HFF-Myc (cell line): Measurements from ENCODE around the gene FBL.

Source experiments
- DNase-seq: peaks from one replicate; pipeline ENCODE4 v3.0.0-alpha.2; 2011; ENCODE audit warnings: low read depth; ENCODE audit errors: extremely low read depth
- H3K4me3 ChIP-seq: replicated peaks from 2 replicates; pipeline ENCODE4 v1.5.1; 2011; ENCODE audit warnings: low read depth, mild to moderate bottlenecking, control low read depth, low read length
- TF ChIP-seq, protein P1 (sequence below): IDR thresholded peaks from 2 replicates; pipeline ENCODE4 v1.5.1; 2012; ENCODE audit warnings: mild to moderate bottlenecking, low read depth, low read length, control low read depth; ENCODE audit errors: missing control alignments

The FBL gene

DNA sequence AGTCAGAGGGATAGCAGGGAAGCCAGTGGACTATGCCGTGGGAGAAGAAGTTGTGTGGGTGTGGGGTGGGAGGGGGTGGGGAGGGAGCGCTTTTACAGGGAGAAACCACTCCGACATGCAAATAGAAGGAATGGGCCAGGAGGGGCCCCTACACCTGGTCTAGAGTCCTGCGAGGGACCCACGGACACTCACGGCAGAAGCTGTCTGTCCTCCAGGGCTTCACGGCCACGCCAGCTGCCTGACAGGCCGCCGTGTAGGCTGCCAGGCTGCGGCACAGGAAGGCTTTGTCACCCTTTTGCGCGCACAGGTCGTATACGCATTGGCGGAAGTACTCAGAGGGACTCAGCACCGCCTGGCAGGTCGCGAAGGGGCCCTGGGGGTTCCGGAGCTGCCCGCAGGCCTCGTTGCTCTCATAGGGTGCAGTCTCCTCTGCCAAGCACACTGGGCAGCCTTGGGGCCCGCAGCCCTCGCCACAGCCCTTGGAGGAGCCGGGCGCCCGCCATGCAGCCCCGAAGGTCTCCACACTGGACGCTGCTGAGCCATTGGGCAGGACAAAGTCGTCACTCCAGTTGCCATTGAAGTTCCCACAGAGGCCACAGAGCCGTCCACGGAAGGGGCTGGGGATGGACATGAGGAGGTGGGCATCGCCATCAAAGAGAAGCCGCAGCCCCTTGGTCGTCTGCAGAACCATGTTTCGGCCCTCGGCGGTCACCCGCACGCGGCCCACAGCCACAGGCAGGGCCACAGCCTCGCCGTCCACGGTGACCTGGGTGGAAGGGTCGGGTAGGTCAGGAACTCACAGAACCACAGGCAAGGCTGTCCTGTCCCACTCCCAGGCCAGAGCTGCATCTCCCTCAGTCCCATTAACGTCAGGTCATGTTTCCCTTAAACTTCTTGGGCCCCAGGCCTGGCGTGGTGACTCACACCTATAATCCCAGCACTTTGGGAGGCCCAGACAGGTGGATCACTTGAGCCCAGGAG, 26.0 kb upstream of the FBL start:
- TF ChIP-seq, protein P1, sequence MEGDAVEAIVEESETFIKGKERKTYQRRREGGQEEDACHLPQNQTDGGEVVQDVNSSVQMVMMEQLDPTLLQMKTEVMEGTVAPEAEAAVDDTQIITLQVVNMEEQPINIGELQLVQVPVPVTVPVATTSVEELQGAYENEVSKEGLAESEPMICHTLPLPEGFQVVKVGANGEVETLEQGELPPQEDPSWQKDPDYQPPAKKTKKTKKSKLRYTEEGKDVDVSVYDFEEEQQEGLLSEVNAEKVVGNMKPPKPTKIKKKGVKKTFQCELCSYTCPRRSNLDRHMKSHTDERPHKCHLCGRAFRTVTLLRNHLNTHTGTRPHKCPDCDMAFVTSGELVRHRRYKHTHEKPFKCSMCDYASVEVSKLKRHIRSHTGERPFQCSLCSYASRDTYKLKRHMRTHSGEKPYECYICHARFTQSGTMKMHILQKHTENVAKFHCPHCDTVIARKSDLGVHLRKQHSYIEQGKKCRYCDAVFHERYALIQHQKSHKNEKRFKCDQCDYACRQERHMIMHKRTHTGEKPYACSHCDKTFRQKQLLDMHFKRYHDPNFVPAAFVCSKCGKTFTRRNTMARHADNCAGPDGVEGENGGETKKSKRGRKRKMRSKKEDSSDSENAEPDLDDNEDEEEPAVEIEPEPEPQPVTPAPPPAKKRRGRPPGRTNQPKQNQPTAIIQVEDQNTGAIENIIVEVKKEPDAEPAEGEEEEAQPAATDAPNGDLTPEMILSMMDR: no peak
- H3K4me3 ChIP-seq: no peak overlapping the region
- DNase-seq: no peak

DNA sequence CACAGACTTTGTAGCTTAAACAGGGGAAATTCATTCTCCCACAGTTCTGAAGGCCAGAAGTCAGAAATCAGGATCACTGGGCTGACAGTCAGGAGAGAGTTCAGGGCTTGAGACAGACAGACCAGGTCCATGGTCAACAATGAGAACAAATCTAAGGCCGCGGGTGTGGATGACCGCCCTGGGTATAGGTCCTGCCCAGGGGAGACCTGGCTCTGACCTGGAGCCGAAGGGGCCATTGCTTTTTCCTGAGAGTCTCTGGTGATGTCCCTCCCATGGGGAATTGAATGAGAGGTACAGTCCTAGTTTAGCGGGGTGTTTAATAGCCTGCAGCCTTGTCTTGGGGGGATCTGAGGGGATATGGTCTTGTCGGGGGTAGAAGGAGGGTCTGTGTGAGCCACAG, 25.2 kb upstream of the FBL start:
- TF ChIP-seq, protein P1: no peak
- DNase-seq: no peak
- H3K4me3 ChIP-seq: no peak overlapping the region

DNA sequence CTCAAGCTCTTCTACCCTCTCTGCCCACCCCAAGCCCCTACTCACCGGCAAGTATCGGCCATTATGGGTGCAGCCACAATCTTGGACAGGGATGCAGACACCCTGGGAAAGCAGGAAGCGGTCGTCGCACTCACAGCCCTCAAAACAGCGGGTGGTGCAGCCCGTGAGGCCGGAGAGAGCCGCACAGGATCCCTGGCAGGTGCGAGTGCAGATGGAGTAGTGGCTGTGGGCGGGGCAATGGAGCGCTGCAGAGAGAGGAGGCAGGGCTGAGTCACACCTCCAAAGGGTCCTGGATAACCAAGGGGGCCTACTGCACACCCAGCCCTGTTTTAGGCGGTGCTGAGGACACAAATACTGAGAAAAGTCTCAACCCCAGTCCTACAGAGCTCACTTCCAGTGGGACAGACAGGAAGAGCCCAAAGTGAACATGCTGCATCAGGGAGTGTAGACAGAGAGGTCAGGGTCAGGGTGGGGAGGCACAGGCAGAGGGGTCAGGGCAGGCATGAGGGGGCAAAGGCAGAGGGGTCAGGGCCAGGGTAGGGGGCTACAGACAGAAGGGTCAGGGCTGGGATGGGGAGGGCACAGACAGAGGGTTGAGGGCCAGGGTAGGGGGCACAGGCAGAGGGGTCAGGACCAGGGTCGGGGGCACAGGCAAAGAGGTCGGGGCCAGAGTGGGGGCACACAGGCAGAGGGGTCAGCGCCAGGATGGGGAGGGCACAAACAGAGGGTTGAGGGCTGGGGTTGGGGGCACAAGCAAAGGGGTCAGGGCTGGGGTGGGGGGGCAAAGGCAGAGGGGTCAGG, 24.2 kb upstream of the FBL start:
- H3K4me3 ChIP-seq: no peak overlapping the region
- no peak for DNase-seq
- TF ChIP-seq, protein P1: no peak

DNA sequence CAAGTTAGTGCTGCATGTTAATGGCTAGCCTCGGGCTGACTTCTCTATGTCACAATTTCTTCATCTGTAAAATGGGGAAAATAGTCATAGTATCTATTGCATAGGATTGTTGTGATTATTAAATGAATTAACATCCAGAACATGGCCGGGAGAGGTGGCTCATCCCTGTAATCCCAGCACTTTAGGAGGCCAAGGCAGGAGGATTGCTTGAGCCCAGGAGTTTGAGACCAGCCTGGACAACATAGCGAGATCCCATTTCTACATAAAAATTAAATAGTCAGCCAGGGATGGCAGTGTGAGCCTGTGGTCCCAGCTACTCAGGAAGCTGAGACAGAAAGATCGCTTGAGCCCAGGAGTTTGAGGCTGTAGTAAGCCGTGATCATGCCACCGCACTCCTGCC, 21.8 kb upstream of the FBL start:
- TF ChIP-seq, protein P1: no peak
- H3K4me3 ChIP-seq: no peak overlapping the region
- DNase-seq: no peak

DNA sequence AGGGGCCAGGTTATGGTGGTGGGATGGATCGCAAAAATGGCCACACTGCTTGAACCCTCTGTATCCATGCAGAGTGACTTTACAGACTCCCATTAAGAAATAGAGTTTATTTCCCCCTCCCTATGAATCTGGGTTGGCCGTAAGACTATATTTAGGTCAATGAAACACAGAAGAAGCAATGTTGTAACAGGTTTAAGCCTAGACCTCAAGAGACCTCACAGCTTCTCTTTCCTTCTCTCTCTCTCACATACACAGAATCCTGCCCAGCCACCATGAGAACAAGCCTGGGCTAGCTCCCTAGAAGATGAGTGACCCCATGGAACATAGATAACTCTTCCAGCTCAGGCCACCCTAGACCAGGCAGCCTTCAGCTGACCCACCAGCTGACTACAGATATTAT, 21.0 kb upstream of the FBL start:
- TF ChIP-seq, protein P1: no peak
- no peak overlapping the region for H3K4me3 ChIP-seq
- DNase-seq: no peak

DNA sequence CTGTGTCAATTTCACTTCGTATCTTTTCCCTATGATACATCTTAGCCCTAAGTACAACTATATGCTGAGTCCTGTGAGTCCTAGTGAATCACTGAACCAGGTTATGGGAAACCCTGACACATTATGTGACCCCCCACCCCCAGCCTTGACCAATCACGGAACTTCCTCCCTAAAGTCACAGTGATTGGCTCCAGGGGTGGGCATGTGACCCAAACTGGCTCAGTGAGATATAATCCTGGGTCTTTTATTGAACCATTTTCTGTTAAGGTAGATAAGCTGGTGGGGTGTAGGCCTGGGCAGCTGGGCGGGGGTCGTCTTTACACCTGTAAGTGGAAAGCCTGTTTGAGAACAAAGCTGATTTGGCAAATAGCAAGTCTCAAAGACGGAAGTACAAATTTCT, 19.8 kb upstream of the FBL start:
- no peak for DNase-seq
- TF ChIP-seq, protein P1: no peak
- no peak overlapping the region for H3K4me3 ChIP-seq
